HL-60 (cell line): ENCODE data around the gene AHCY.

ENCODE experiments used
- DNase-seq, 2 experiments: peaks; one replicate each; pipeline ENCODE4 v3.0.0-alpha.2; 2010 to 2020; ENCODE audit warnings: low read depth in 1 of 2, low spot score in 1 of 2
- H3K27ac ChIP-seq: fragments of 250-450 bp; sonication (Bioruptor Pico); replicated peaks from 2 replicates; pipeline ENCODE4 v1.5.1; 2020; ENCODE audit warnings: mild to moderate bottlenecking, moderate library complexity
- H3K27me3 ChIP-seq: fragments of 250-450 bp; sonication (Bioruptor Pico); 2 replicates; pipeline ENCODE4 v1.5.1; 2021; ENCODE audit warnings: mild to moderate bottlenecking, moderate library complexity; ENCODE audit not compliant: insufficient read depth, poor library complexity, severe bottlenecking
- H3K4me3 ChIP-seq: replicated peaks from 2 replicates; pipeline ENCODE4 v1.5.1; 2011; ENCODE audit warnings: mild to moderate bottlenecking, control low read depth, low read length; ENCODE audit not compliant: insufficient read depth
- CTCF ChIP-seq: IDR thresholded peaks from one replicate; pipeline ENCODE4 v1.5.1; 2011; ENCODE audit warnings: low read length, control low read depth, inconsistent platforms; ENCODE audit not compliant: insufficient read depth
- GABPA ChIP-seq: IDR thresholded peaks from 2 replicates; pipeline ENCODE4 v1.6.1; 2012; ENCODE audit warnings: low read depth
- POLR2AphosphoS5 ChIP-seq: IDR thresholded peaks from 2 replicates; pipeline ENCODE4 v1.6.1; 2012; ENCODE audit warnings: low read depth
- REST ChIP-seq: IDR thresholded peaks from 2 replicates; pipeline ENCODE4 v1.6.1; 2012; ENCODE audit warnings: low read depth; ENCODE audit not compliant: insufficient replicate concordance
- SPI1 ChIP-seq: IDR thresholded peaks from 2 replicates; pipeline ENCODE4 v1.6.1; 2012; ENCODE audit warnings: low read depth, mild to moderate bottlenecking, borderline replicate concordance

The AHCY gene

GRCh38 chr20:34318609-34319443, 15.7 kb upstream of the AHCY start:
- H3K27ac ChIP-seq = no peak overlapping the region
- no peaks in the 10 kb centered on the region for H3K27me3 ChIP-seq
- DNase-seq = no peak
- TF ChIP-seq GABPA (no peak), POLR2AphosphoS5 (no peak), CTCF (no peak), REST (no peak), SPI1 (no peak)
- H3K4me3 ChIP-seq = no peak overlapping the region

GRCh38 chr20:34316196-34316814, 13.2 kb upstream of the AHCY start:
- DNase-seq = no peak
- peaks cover 7% of the 10 kb centered on the region for H3K27me3 ChIP-seq
- H3K27ac ChIP-seq = no peak overlapping the region
- H3K4me3 ChIP-seq = no peak overlapping the region
- TF ChIP-seq GABPA (no peak), REST (no peak), CTCF (no peak), POLR2AphosphoS5 (no peak), SPI1 (no peak)

GRCh38 chr20:34315236-34315635, 12.1 kb upstream of the AHCY start:
- Histone ChIP-seq H3K4me3 (no peak overlapping the region), H3K27ac (no peak overlapping the region), H3K27me3 (peaks cover 9% of the 10 kb centered on the region)
- TF ChIP-seq CTCF (no peak), REST (no peak)
- DNase-seq = no peak
